Spinal cord (tissue), 10 donors: ENCODE measurements around the gene MROH2A. TPM values are rescaled to one million over a fixed set of nuclear protein-coding genes. Genes with fewer than 3 reads are reported as not detected.

Source experiments
- DNase-seq, 6 donors: peaks; one replicate each; pipeline versions ENCODE4 v3.0.0 to v3.0.0-alpha.2; 2013 to 2015; ENCODE audit warnings: low spot score in 6 of 6, low read depth in 4 of 6
- H3K27ac ChIP-seq: one replicate; pipeline ENCODE4 v1.5.1; 2013; ENCODE audit warnings: low read depth, low read length, control low read depth
- H3K27me3 ChIP-seq: one replicate; pipeline ENCODE4 v1.6.1; 2013; ENCODE audit warnings: low read length; ENCODE audit not compliant: control insufficient read depth, insufficient read depth
- H3K36me3 ChIP-seq: one replicate; pipeline ENCODE4 v1.6.1; 2013; ENCODE audit warnings: low read length; ENCODE audit not compliant: control insufficient read depth, insufficient read depth
- H3K4me1 ChIP-seq: one replicate; pipeline ENCODE4 v1.6.1; 2013; ENCODE audit warnings: low read length; ENCODE audit not compliant: control insufficient read depth, insufficient read depth
- H3K4me3 ChIP-seq: one replicate; pipeline ENCODE4 v1.5.1; 2013; ENCODE audit warnings: low read depth, low read length, control low read depth
- H3K9me3 ChIP-seq: one replicate; pipeline ENCODE4 v1.6.1; 2013; ENCODE audit warnings: low read length; ENCODE audit not compliant: control insufficient read depth, insufficient read depth
- WGBS: methylation state at CpG from one replicate; pipeline ENCODE4 v1.1.5; 2013; ENCODE audit warnings: missing lambda C conversion rate; ENCODE audit not compliant: insufficient coverage; 5-methylcytosine and 5-hydroxymethylcytosine counted together
- polyA plus RNA-seq, 2 donors: library from polyadenylated mRNA; unstranded; fragments of 120-200 nt; gene quantifications; one replicate each; pipeline ENCODE4 v1.2.1, GENCODE V29; 2013; ENCODE audit not compliant: insufficient read length in 2 of 2
- total RNA-seq, 2 donors: library from RNA; depleted of rRNA in 1 of 2; stranded (reverse); fragments of 120-200 nt in 1 of 2; fragments of >200 nt in 1 of 2; gene quantifications; one replicate each; pipeline versions ENCODE4 v1.2.3 to v1.2.4, GENCODE V29; 2013 to 2014
- donor health status: healthy.

Gene MROH2A
- total and polyA plus RNA-seq, 4 donors: under 0.01 to 0.12 TPM; not detected in 2

DNA sequence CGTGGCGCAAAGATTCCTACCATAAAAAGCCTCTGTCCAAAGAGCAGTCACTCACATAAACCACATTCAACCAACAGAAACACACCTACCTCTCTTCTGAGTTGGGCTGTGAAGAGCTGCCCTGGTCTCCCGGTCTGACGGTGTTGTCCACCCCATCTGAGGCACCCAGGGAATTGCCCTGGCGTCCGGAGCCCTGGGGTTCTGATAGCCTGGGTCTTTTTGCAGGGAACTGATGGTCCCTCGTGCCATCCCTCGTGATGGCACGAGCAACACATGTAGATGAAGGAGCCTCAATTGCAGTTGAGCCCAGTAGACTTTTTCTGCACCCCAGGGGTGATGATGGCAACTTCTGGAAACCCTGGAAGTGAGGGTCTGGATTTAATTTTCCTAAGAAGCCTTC lies 62.4 kb downstream of the MROH2A start:
- Histone ChIP-seq H3K27me3 (no peaks in the 10 kb centered on the region), H3K4me3 (no peak overlapping the region), H3K4me1 (no peaks in the 10 kb centered on the region), H3K9me3 (no peaks in the 10 kb centered on the region), H3K36me3 (peaks cover 13% of the 10 kb centered on the region), H3K27ac (no peak overlapping the region)
- 94% methylated on average over 8 of the region's 9 CpGs for WGBS
- no peak for DNase-seq

DNA sequence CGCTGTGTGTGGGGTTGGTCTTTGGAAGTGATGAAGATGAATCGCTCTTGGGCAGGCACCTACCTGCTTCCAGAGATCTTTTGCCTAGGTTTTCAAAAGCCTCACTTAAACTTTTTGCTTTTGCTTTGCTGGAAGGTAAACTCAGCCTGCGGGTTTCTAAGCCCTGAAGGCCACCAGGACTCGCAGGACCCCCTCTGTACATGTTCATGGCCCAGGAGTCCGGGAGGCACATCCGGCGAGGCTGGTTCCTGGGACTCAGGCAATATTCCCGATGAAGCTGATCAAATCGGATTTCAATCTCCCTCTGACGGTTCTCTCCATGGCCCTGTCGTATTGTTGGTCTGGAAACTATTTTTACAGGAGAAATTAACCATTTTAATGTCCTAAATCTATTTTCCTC lies 63.1 kb downstream of the MROH2A start:
- Histone ChIP-seq H3K4me3 (no peak overlapping the region), H3K4me1 (no peaks in the 10 kb centered on the region), H3K36me3 (peaks cover 9% of the 10 kb centered on the region), H3K27ac (no peak overlapping the region), H3K27me3 (no peaks in the 10 kb centered on the region), H3K9me3 (no peaks in the 10 kb centered on the region)
- no peak for DNase-seq
- WGBS: 100% methylated on average over 6 of the region's 11 CpGs

DNA sequence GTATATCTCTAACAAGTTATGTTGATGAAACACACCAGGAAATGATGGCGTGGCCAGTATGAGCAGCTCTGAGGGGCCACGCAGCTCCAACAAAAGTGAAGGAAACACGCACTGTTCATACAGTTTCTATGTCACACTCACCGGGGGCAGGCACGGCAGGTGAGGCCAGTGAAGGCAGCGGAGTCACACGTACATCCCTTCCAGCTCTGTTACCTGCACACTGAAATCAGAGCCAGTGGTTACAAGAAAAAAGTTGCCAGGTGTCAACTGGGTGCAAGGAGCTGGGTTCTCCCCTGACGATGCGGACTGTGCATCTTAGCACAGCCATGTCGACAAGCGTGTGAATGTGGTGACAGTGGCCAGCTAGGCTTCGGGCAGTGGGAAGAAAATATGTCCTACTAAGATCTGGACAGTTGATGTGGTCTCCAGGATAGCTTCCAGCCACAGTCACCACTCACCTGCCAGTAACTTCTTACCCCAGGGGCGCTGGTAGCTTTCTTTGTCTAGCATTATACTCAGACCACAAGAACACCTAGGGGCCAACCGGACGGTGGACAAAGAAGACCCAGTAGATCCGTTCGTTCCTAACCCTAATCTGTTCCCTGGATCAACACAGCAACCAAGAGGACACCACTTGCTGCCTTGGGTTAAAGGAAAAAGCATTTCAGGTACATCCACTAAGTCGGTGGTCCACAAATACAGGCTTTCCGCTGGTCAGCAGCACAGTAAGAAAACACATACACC lies 66.1 kb downstream of the MROH2A start:
- Histone ChIP-seq H3K9me3 (no peaks in the 10 kb centered on the region), H3K4me1 (no peaks in the 10 kb centered on the region), H3K27ac (no peak overlapping the region), H3K36me3 (peaks cover 20% of the 10 kb centered on the region), H3K27me3 (no peaks in the 10 kb centered on the region), H3K4me3 (no peak overlapping the region)
- WGBS: 92% methylated on average over 16 of the region's 19 CpGs
- DNase-seq: no peak

DNA sequence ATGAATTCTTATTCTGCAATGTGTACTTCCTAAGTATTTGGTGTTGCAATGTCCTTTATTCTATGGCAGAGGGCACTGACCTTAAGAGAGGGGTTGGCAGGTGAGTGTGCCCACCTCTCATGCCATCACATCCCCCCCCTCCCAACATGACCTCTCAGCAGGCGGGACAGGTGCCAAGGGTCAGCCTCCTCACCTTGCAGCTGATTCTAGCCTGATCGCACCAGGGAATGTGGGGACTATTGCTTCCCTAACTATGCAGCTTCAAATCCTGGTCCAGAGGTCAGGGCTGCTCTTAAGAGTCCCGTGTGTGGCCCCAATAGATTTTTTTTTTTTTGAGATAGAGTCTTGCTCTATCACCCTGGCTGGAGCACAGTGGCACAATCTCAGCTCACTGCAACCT lies 66.7 kb downstream of the MROH2A start:
- Histone ChIP-seq H3K27ac (no peak overlapping the region), H3K4me1 (no peaks in the 10 kb centered on the region), H3K9me3 (no peaks in the 10 kb centered on the region), H3K36me3 (peaks cover 21% of the 10 kb centered on the region), H3K27me3 (no peaks in the 10 kb centered on the region), H3K4me3 (no peak overlapping the region)
- WGBS: 100% methylated on average over 1 of the region's 3 CpGs
- DNase-seq: no peak

DNA sequence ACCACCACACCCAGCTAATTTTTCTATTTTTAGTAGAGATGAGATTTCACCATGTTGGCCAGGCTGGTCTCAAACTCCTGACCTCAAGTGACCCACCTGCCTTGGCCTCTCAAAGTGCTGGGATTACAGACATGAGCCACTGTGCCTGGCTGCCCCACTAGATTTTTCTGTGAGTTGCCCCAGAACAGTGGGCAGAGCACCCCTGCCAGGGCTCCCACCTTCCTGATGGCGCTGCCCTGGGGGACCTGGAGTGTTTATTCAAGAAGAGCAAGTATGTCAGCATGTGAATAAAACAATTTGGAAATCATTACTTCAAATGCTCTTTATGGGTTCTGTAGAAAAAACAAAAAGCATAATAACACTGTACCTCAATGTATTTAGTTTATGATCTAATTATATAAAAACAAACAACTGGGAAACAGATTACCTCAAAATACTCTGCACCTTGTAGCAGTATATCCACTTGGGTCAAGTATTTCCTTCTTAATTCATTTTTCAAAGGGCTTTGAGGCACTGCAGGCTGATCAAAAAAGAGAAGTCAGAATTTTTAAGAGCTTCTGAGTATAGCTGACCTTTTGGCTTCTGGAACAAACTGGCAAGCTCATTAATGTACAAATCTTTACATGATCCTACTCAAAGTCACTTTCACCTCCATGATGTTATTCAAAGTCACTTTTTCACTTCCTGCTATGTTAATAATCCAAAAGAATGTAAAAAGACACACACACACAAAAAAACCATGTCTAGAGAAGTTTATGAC lies 67.4 kb downstream of the MROH2A start:
- WGBS: no CpG with 5 or more reads among the region's 1 CpG
- Histone ChIP-seq H3K9me3 (no peaks in the 10 kb centered on the region), H3K27ac (no peak overlapping the region), H3K4me1 (no peaks in the 10 kb centered on the region), H3K4me3 (no peak overlapping the region), H3K27me3 (no peaks in the 10 kb centered on the region), H3K36me3 (peaks cover 23% of the 10 kb centered on the region)
- DNase-seq: no peak

DNA sequence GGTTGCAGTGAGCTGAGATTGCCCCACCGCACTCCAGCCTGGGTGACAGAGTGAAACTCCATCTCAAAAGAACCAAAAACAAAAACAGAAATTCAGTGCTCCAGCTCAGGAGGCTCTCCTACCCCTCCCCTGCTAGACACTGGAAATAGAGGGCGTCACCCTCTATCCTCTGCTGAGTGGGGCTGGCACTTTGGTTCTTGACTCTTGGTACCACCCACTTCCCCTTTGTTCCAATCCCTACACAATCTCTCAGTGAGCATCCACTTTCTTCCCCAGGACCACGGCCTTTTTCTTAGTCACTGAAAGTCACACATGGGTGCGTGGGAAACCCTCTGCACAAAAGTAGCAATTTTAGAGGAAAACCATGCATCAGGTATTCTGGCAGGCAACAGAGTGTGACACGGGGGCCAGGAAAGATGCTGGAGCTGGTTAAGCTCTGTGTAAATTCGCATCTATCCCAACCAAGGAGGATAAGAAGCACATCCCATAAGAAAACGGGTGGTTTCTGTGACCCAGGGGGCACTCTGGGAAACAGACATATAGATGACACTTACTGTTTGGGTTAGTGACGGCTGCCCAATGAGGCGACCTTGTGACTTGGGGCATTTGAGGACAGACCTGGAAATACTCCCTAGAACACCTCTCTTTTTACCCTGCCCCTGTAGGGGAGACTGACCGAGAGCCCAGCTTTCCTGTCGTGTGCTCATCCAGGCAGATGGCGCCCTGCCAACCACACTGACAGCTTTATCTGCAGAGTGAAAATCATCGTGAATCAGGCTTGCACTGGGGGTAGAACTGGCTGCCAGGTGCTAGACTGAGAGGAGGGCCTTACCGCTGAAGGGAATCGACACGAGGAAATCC lies 68.5 kb downstream of the MROH2A start:
- Histone ChIP-seq H3K27ac (no peak overlapping the region), H3K4me1 (no peaks in the 10 kb centered on the region), H3K9me3 (no peaks in the 10 kb centered on the region), H3K27me3 (no peaks in the 10 kb centered on the region), H3K4me3 (no peak overlapping the region), H3K36me3 (peaks cover 26% of the 10 kb centered on the region)
- WGBS: 93% methylated on average over 13 of the region's 16 CpGs
- DNase-seq: peak in 1 of 6 donors; percentile 9

DNA sequence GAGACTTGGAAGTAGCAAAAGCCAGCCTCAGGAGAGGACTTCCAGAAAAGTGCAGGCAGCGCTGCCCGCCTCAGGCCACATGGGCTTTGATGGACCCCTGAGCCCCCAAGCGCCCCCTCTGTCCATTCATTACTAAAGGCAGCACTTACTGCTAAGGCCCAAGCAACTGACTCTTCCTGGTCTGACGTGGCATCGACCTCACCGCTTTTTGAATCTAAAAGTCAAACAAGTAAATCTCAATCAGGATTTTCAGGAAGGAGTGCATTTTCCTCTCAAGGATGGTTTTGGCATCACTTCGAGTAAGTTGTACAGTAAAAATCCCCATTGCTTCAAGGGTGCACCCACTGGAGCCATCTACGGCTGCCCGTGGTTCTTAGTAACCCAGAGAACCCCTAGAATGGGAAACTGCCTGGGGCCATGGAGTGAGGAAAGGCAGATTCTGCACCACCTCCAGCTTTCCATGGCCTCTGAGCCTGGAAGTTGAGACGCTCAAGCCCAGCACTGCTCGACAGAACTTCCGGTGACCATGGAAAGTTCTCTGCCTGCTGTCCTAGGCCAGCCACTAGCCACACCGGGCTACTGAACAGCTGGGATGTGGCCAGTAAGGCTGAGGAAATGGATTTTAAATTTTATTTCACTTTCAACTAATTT lies 69.2 kb downstream of the MROH2A start:
- no peak for DNase-seq
- H3K27ac ChIP-seq: no peak overlapping the region
- H3K4me3 ChIP-seq: no peak overlapping the region
- H3K4me1 ChIP-seq: no peaks in the 10 kb centered on the region
- WGBS: 96% methylated on average over 9 of the region's 13 CpGs
- H3K27me3 ChIP-seq: no peaks in the 10 kb centered on the region
- peaks cover 26% of the 10 kb centered on the region for H3K36me3 ChIP-seq
- H3K9me3 ChIP-seq: no peaks in the 10 kb centered on the region

DNA sequence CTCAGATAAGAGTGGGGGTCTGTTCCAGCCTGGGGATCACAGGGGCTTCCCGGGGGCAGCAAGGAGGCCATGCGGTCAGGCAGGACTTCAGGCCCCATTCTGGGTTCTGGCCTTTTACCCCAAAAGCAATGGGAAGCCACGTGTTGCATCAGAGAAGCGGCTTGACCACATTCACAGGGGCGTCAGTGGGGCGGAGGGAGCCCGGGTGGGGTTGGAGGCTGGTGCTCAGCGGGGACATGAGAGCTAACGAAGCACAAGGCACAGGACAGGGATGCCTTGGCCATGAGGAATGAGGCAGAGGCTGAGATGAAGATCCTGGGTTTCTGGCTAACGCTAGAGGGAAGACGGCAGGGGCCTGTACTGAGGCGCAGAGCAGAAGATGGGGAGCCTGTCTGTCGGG lies 70.1 kb downstream of the MROH2A start:
- Histone ChIP-seq H3K9me3 (no peaks in the 10 kb centered on the region), H3K27me3 (no peaks in the 10 kb centered on the region), H3K27ac (no peak overlapping the region), H3K36me3 (peaks cover 26% of the 10 kb centered on the region), H3K4me3 (no peak overlapping the region), H3K4me1 (peaks cover under 1% of the 10 kb centered on the region)
- 92% methylated on average over 13 of the region's 13 CpGs for WGBS
- DNase-seq: no peak

DNA sequence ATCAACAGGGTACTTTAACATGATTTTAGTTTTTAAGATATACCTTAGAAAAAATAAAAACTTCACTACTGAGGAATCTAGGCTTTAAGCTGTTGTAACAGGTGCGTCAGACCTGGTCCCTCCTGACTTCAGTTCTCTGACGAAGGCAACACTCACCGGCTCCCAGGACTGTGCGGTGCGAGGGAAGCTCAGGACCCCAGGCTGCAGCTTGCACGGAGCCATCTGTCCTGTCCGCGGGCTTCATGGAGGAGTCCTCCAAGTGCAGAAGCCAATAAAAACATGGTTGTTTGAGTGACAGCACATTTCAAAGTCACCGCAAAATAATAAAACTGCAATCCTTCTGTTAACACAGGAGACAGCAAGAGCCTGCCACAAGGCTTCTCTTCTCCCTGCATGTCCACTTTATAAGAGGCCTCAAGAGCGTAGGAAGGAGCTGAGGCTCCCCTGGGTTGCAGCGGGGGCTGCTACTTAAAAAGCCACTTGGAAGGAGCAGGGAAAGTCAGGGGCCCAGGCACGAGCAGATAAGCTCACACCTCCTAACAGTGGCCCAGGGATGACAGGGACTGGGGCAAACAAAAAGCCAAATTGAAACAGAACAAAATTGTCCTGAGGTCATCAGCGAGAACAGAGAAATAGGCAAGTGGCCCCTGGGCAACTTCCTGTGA lies 71.6 kb downstream of the MROH2A start:
- no peaks in the 10 kb centered on the region for H3K27me3 ChIP-seq
- no peak overlapping the region for H3K27ac ChIP-seq
- H3K36me3 ChIP-seq: peaks cover 26% of the 10 kb centered on the region
- peaks cover 11% of the 10 kb centered on the region for H3K4me1 ChIP-seq
- no peaks in the 10 kb centered on the region for H3K9me3 ChIP-seq
- H3K4me3 ChIP-seq: no peak overlapping the region
- WGBS: 88% methylated on average over 13 of the region's 13 CpGs
- no peak for DNase-seq
